Measurements from ENCODE around the gene CCDC137. TPM values are rescaled to one million over a fixed set of nuclear protein-coding genes. Genes with fewer than 3 reads are reported as not detected.

CCDC137 gene
- total and polyA plus RNA-seq, 2 of the 13 experiments (the other 11 are each of a cell fraction or from before 2014, with no cell fraction given) = 14.6 to 39.1 TPM

GRCh38 chr17:81666342-81667191, at the start of gene CCDC137, which contains the start of gene OXLD1 (continued):
- TF ChIP-seq PREB (CRISPR knock-in tag; IDR thresholded peaks at IDR 0.05) (no peak; the same call in 1 of the 2 replicates), HNRNPK (IDR thresholded peaks at IDR 0.05; ENCODE audit: low read depth, low read length, poor library complexity, severe bottlenecking) (peak; percentile 39), ZNF33A (CRISPR knock-in tag; IDR thresholded peaks at IDR 0.05; ENCODE audit: borderline replicate concordance) (no peak), ZBTB26 (CRISPR knock-in tag; IDR thresholded peaks at IDR 0.05; ENCODE audit: borderline replicate concordance) (peak; percentile 66), HDAC2 (CRISPR knock-in tag; IDR thresholded peaks at IDR 0.05) (peak; percentile 79; the same call in 1 of the 2 replicates), RNF219 (CRISPR knock-in tag; IDR thresholded peaks at IDR 0.05) (no peak; the same call in 1 of the 2 replicates), ZNF446 (CRISPR knock-in tag; IDR thresholded peaks at IDR 0.05) (peak; percentile 96), RBM39 (IDR thresholded peaks at IDR 0.05; ENCODE audit: low read depth, low read length, poor library complexity, severe bottlenecking) (peak; percentile 82), KDM4B (CRISPR knock-in tag; IDR thresholded peaks at IDR 0.05) (peak; percentile 77; the same call in 1 of the 2 replicates), XRCC5 (optimal IDR thresholded peaks at IDR 0.05; ENCODE audit: low read length) (no peak), ZNF326 (CRISPR knock-in tag; IDR thresholded peaks at IDR 0.05; ENCODE audit: borderline replicate concordance) (no peak; the same call in 1 of the 2 replicates), HMG20B (CRISPR knock-in tag; conservative IDR thresholded peaks at IDR 0.05) (no peak), KLF12 (CRISPR knock-in tag; IDR thresholded peaks at IDR 0.05; ENCODE audit: borderline replicate concordance) (peak; percentile 78; the same call in 1 of the 2 replicates), MED1 (CRISPR knock-in tag; IDR thresholded peaks at IDR 0.05) (peak; percentile 87), ZNF614 (CRISPR knock-in tag; IDR thresholded peaks at IDR 0.05; ENCODE audit: borderline replicate concordance) (peak; percentile 89; the same call in 1 of the 2 replicates), TCF7 (IDR thresholded peaks at IDR 0.05; ENCODE audit: low read depth) (no peak), LRRFIP1 (CRISPR knock-in tag; conservative IDR thresholded peaks at IDR 0.05) (no peak), ZNF549 (CRISPR knock-in tag; IDR thresholded peaks at IDR 0.05) (no peak), ZNF562 (CRISPR knock-in tag; IDR thresholded peaks at IDR 0.05; ENCODE audit: borderline replicate concordance) (no peak), ELF1 (CRISPR knock-in tag; IDR thresholded peaks at IDR 0.05) (peak; percentile 99), CENPBD1 (CRISPR knock-in tag; IDR thresholded peaks at IDR 0.05; ENCODE audit: borderline replicate concordance, low read depth) (no peak; the same call in 1 of the 2 replicates)
